Measurements from ENCODE around the gene ACP4.
A peak's percentile ranks its signal among the peaks of the same experiment; 100 is the strongest.

The ACP4 gene

GRCh38 chr19:50815439-50815838, 25.2 kb downstream of the ACP4 start:
- Histone ChIP-seq H3K36me3 (ENCODE audit: control insufficient read depth, insufficient read depth, low read length) (no peaks in the 10 kb centered on the region), H3K9me3 (ENCODE audit: control insufficient read depth, insufficient read depth, low read depth, low read length) (no peaks in the 10 kb centered on the region), H3K9ac (ENCODE audit: low read length) (no peak overlapping the region), H3K27ac (ENCODE audit: low read depth, low read length) (no peak overlapping the region), H3K27me3 (ENCODE audit: control insufficient read depth, insufficient read depth, low read length) (peaks cover 81% of the 10 kb centered on the region), H3K4me3 (ENCODE audit: low read depth, low read length) (no peak overlapping the region), H3K4me1 (ENCODE audit: control insufficient read depth, insufficient read depth, low read length) (peaks cover 19% of the 10 kb centered on the region)

- Histone ChIP-seq H3K27ac (ENCODE audit: low read depth, low read length) (no peak overlapping the region), H3K4me1 (ENCODE audit: control insufficient read depth, insufficient read depth, low read length) (peaks cover 31% of the 10 kb centered on the region), H3K9ac (ENCODE audit: low read length) (no peak overlapping the region), H3K9me3 (ENCODE audit: control insufficient read depth, insufficient read depth, low read depth, low read length) (no peaks in the 10 kb centered on the region), H3K36me3 (ENCODE audit: control insufficient read depth, insufficient read depth, low read length) (no peaks in the 10 kb centered on the region), H3K27me3 (ENCODE audit: control insufficient read depth, insufficient read depth, low read length) (peaks cover 84% of the 10 kb centered on the region), H3K4me3 (ENCODE audit: low read depth, low read length) (peak overlapping the region; percentile 93)
Observed at GRCh38 chr19:50817941-50818858, 28.0 kb downstream of the ACP4 start.

GRCh38 chr19:50818859-50819472, 28.8 kb downstream of the ACP4 start:
- Histone ChIP-seq H3K27ac (ENCODE audit: low read depth, low read length) (no peak overlapping the region), H3K4me1 (ENCODE audit: control insufficient read depth, insufficient read depth, low read length) (peaks cover 31% of the 10 kb centered on the region), H3K9me3 (ENCODE audit: control insufficient read depth, insufficient read depth, low read depth, low read length) (no peaks in the 10 kb centered on the region), H3K9ac (ENCODE audit: low read length) (no peak overlapping the region), H3K27me3 (ENCODE audit: control insufficient read depth, insufficient read depth, low read length) (peaks cover 90% of the 10 kb centered on the region), H3K4me3 (ENCODE audit: low read depth, low read length) (peak overlapping the region; percentile 93; the same call in 1 of the 2 replicates), H3K36me3 (ENCODE audit: control insufficient read depth, insufficient read depth, low read length) (no peaks in the 10 kb centered on the region)

DNA sequence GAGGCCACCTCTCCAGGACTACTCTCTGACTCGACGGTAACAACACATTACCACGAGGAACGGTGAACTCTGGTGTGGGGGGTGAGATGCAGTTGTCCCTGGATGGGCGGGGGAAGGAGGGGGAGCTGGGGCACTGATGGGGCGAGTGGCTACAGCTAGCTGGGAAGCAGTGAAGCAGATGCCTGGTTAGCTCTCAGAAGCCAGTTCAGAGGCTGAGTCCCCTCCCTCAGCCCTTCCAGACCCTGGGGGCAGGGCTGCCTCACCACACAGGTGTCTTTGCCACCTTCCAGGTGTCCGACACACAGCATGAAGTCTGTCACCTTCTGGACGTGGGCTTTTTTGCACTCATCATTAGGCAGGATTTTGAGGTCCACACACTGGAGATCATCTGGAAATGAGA, 29.4 kb downstream of the ACP4 start:
- Histone ChIP-seq H3K9ac (ENCODE audit: low read length) (no peak overlapping the region), H3K9me3 (ENCODE audit: control insufficient read depth, insufficient read depth, low read depth, low read length) (no peaks in the 10 kb centered on the region), H3K4me3 (ENCODE audit: low read depth, low read length) (peak overlapping the region; percentile 54), H3K27me3 (ENCODE audit: control insufficient read depth, insufficient read depth, low read length) (peaks cover 93% of the 10 kb centered on the region), H3K27ac (ENCODE audit: low read depth, low read length) (no peak overlapping the region), H3K36me3 (ENCODE audit: control insufficient read depth, insufficient read depth, low read length) (no peaks in the 10 kb centered on the region), H3K4me1 (ENCODE audit: control insufficient read depth, insufficient read depth, low read length) (peaks cover 31% of the 10 kb centered on the region)

GRCh38 chr19:50820086-50820485, 29.9 kb downstream of the ACP4 start:
- no peaks in the 10 kb centered on the region for H3K9me3 ChIP-seq (ENCODE audit: control insufficient read depth, insufficient read depth, low read depth, low read length)
- H3K4me1 ChIP-seq (ENCODE audit: control insufficient read depth, insufficient read depth, low read length): peaks cover 31% of the 10 kb centered on the region
- peaks cover 90% of the 10 kb centered on the region for H3K27me3 ChIP-seq (ENCODE audit: control insufficient read depth, insufficient read depth, low read length)
- H3K9ac ChIP-seq (ENCODE audit: low read length): no peak overlapping the region
- peak overlapping the region; percentile 54 for H3K4me3 ChIP-seq (ENCODE audit: low read depth, low read length)
- H3K27ac ChIP-seq (ENCODE audit: low read depth, low read length): no peak overlapping the region
- no peaks in the 10 kb centered on the region for H3K36me3 ChIP-seq (ENCODE audit: control insufficient read depth, insufficient read depth, low read length)

- H3K27ac ChIP-seq (ENCODE audit: low read depth, low read length): no peak overlapping the region
- H3K9ac ChIP-seq (ENCODE audit: low read length): no peak overlapping the region
- peak overlapping the region; percentile 54 for H3K4me3 ChIP-seq (ENCODE audit: low read depth, low read length)
- H3K36me3 ChIP-seq (ENCODE audit: control insufficient read depth, insufficient read depth, low read length): no peaks in the 10 kb centered on the region
- H3K27me3 ChIP-seq (ENCODE audit: control insufficient read depth, insufficient read depth, low read length): peaks cover 90% of the 10 kb centered on the region
- peaks cover 31% of the 10 kb centered on the region for H3K4me1 ChIP-seq (ENCODE audit: control insufficient read depth, insufficient read depth, low read length)
- H3K9me3 ChIP-seq (ENCODE audit: control insufficient read depth, insufficient read depth, low read depth, low read length): no peaks in the 10 kb centered on the region
Observed at GRCh38 chr19:50820549-50821247, 30.5 kb downstream of the ACP4 start.

DNA sequence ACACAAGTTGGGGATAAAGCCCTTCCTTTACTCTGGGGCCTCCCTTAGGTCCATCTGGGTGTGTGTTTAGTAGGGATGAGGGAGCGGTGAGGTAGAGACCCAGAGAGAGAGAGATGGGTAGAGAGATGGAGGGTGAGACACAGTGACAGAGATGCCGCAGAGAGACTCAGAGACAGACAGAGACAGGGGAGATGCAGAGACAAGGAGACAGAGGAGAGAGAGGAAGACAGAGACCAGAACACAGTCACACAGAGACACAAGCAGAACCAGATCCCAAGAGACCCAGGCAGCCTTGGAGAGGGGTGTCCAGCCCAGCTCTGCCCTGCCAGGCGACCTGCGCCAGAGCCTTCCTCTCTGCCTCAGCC, 31.0 kb downstream of the ACP4 start:
- peaks cover 31% of the 10 kb centered on the region for H3K4me1 ChIP-seq (ENCODE audit: control insufficient read depth, insufficient read depth, low read length)
- no peak overlapping the region for H3K9ac ChIP-seq (ENCODE audit: low read length)
- H3K36me3 ChIP-seq (ENCODE audit: control insufficient read depth, insufficient read depth, low read length): no peaks in the 10 kb centered on the region
- peak overlapping the region; percentile 47 for H3K4me3 ChIP-seq (ENCODE audit: low read depth, low read length)
- no peaks in the 10 kb centered on the region for H3K9me3 ChIP-seq (ENCODE audit: control insufficient read depth, insufficient read depth, low read depth, low read length)
- H3K27ac ChIP-seq (ENCODE audit: low read depth, low read length): no peak overlapping the region
- peaks cover 90% of the 10 kb centered on the region for H3K27me3 ChIP-seq (ENCODE audit: control insufficient read depth, insufficient read depth, low read length)

GRCh38 chr19:50821622-50822021, 31.4 kb downstream of the ACP4 start:
- no peak overlapping the region for H3K27ac ChIP-seq (ENCODE audit: low read depth, low read length)
- peaks cover 31% of the 10 kb centered on the region for H3K4me1 ChIP-seq (ENCODE audit: control insufficient read depth, insufficient read depth, low read length)
- H3K36me3 ChIP-seq (ENCODE audit: control insufficient read depth, insufficient read depth, low read length): no peaks in the 10 kb centered on the region
- H3K4me3 ChIP-seq (ENCODE audit: low read depth, low read length): no peak overlapping the region
- H3K9ac ChIP-seq (ENCODE audit: low read length): no peak overlapping the region
- no peaks in the 10 kb centered on the region for H3K9me3 ChIP-seq (ENCODE audit: control insufficient read depth, insufficient read depth, low read depth, low read length)
- peaks cover 90% of the 10 kb centered on the region for H3K27me3 ChIP-seq (ENCODE audit: control insufficient read depth, insufficient read depth, low read length)

DNA sequence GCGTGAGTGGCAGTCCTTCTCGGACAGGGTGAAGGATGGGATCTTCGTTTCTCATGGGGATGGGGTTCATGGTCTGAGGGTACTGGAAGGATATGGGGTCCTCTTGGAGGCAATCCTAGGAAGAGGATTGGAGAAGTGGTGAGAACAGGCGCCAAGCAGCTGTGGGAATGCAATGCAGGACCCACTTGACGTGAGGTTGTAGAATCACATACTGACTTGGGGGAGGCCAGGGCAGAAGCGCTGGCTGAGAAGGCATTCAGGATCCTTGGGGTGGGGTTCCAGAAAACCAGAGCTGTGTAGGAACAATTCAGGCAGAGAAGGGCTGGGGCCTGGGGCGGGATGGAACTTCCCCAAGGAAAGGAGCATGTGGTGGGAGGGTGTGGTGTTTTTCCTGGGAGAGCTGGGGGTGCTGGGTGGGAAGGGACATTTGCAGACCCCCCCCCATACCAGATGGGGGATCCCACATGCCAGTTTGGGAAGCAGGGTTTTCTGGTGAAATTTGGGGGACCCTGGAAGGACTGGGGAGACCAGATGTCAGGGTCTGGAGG, 32.5 kb downstream of the ACP4 start:
- Histone ChIP-seq H3K4me3 (ENCODE audit: low read depth, low read length) (no peak overlapping the region), H3K27me3 (ENCODE audit: control insufficient read depth, insufficient read depth, low read length) (peaks cover 92% of the 10 kb centered on the region), H3K9ac (ENCODE audit: low read length) (no peak overlapping the region), H3K27ac (ENCODE audit: low read depth, low read length) (no peak overlapping the region), H3K36me3 (ENCODE audit: control insufficient read depth, insufficient read depth, low read length) (no peaks in the 10 kb centered on the region), H3K4me1 (ENCODE audit: control insufficient read depth, insufficient read depth, low read length) (peaks cover 27% of the 10 kb centered on the region), H3K9me3 (ENCODE audit: control insufficient read depth, insufficient read depth, low read depth, low read length) (no peaks in the 10 kb centered on the region)

DNA sequence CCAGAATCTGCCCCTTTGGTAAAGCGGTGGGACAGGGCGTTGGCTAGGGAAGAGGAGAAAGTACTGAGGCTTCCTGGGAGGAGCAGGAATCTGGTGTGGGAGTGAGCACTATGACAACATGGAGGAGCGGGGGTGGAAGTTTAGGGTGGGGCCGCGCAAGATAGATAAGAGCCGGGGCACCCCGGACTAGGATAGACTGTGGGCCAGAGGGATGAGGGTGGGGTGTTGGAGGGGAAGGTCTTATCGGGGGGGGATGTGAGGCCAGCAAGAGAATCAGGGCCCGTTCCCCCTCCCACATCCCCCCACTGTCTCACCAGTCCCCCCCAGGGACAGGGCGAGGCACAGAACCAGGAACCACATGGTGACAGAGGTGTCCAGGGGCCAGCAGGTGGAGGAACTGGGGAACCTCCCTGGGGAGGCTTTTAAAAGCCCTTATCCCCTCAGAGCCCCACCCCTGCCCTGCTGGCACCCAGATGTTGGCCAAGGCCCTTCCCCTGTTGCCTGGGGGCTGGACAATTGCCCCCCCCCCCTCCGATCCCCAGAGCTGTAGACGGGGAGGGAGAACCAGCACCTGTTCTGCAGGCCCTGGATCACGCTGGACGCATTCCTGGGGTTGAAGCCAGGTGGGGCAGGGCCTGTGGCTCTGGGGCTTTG, 33.3 kb downstream of the ACP4 start, which contains the start of gene KLK1:
Gene KLK1 (minus strand): TSS at position 399 of the 654 bp plus-strand sequence. CDS start 39 bp downstream, at position 360.
- Histone ChIP-seq H3K27me3 (ENCODE audit: control insufficient read depth, insufficient read depth, low read length) (peaks cover 96% of the 10 kb centered on the region), H3K36me3 (ENCODE audit: control insufficient read depth, insufficient read depth, low read length) (no peaks in the 10 kb centered on the region), H3K9me3 (ENCODE audit: control insufficient read depth, insufficient read depth, low read depth, low read length) (no peaks in the 10 kb centered on the region), H3K4me1 (ENCODE audit: control insufficient read depth, insufficient read depth, low read length) (peaks cover 24% of the 10 kb centered on the region), H3K9ac (ENCODE audit: low read length) (no peak within 1 kb of the TSS), H3K27ac (ENCODE audit: low read depth, low read length) (no peak within 1 kb of the TSS), H3K4me3 (ENCODE audit: low read depth, low read length) (no peak within 1 kb of the TSS)

Data from HUES6 (cell line).